B cell (primary cell): ENCODE measurements around the gene SLC38A10. TPM values are rescaled to one million over a fixed set of nuclear protein-coding genes. Genes with fewer than 3 reads are reported as not detected.
A peak's percentile ranks its signal among the peaks of the same experiment; 100 is the strongest.

Experiments
- ATAC-seq: fragments of 200-7000 bp; cut with Tn5 transposase; one replicate; pipeline ENCODE4 v1.10.0; 2021; ENCODE audit warnings: low read depth, mild to moderate bottlenecking, moderate number of reproducible peaks, moderate library complexity
- CTCF ChIA-PET: fragments of 350-600 bp; sonication (Branson Sonifier 250); formaldehyde crosslinking; loops from one replicate; lab custom pipeline; 2021; ENCODE audit warnings: antibody characterized with exemption, inconsistent platforms; lab: Charles Lee
- POLR2A ChIA-PET: fragments of 350-600 bp; sonication (Branson Sonifier 250); formaldehyde crosslinking; loops from one replicate; lab custom pipeline; 2021; ENCODE audit warnings: antibody characterized with exemption; lab: Charles Lee
- DNase-seq: peaks from one replicate; pipeline ENCODE4 v3.0.0; 2013
- H2AFZ ChIP-seq: 2 replicates; pipeline ENCODE4 v1.6.1; 2012; ENCODE audit warnings: mild to moderate bottlenecking, low read depth, low read length; ENCODE audit not compliant: insufficient read depth, poor library complexity, severe bottlenecking
- H3K27ac ChIP-seq, 2 donors: 1 replicate in 1 of 2; 2 replicates in 1 of 2; pipeline ENCODE4 v1.5.1; 2012 to 2013; ENCODE audit warnings: low read length in 2 of 2, mild to moderate bottlenecking in 2 of 2, moderate library complexity in 1 of 2
- H3K27me3 ChIP-seq, 4 experiments: fragments of 200-600 bp in 1 of 4; sonication (generic) in 1 of 4; replicated peaks in 1 of 4; 1 replicate in 2 of 4; 2 replicates in 2 of 4; pipeline versions ENCODE4 v1.6.1 to v1.7.0; 2013 to 2016; ENCODE audit warnings: low read length in 3 of 4, mild to moderate bottlenecking in 2 of 4, mixed read lengths in 1 of 4, moderate library complexity in 1 of 4; ENCODE audit not compliant: insufficient read depth in 4 of 4, control insufficient read depth in 3 of 4; ENCODE audit errors: control extremely low read depth in 1 of 4
- H3K36me3 ChIP-seq, 2 experiments: replicated peaks in 1 of 2; 1 replicate in 1 of 2; 2 replicates in 1 of 2; pipeline versions ENCODE4 v1.6.1 to v1.7.1; 2013; ENCODE audit warnings: low read length in 1 of 2; ENCODE audit not compliant: insufficient read depth in 2 of 2, control insufficient read depth in 1 of 2; ENCODE audit errors: control extremely low read depth in 1 of 2, extremely low read depth in 1 of 2
- H3K4me1 ChIP-seq, 2 donors: fragments of 200-600 bp in 1 of 2; sonication (generic) in 1 of 2; 1 replicate in 1 of 2; 2 replicates in 1 of 2; pipeline versions ENCODE4 v1.5.1 to v1.6.1; 2013 to 2017; ENCODE audit warnings: low read length in 2 of 2; ENCODE audit not compliant: control insufficient read depth in 2 of 2, insufficient read depth in 2 of 2
- H3K4me2 ChIP-seq: replicated peaks from 2 replicates; pipeline ENCODE3; 2012; ENCODE audit warnings: mild to moderate bottlenecking, low read depth, low read length; ENCODE audit not compliant: poor library complexity, severe bottlenecking
- H3K4me3 ChIP-seq, 5 experiments: fragments of 200-600 bp in 1 of 5; sonication (generic) in 1 of 5; 1 replicate in 3 of 5; 2 replicates in 2 of 5; pipeline versions ENCODE4 v1.5.1 to v1.7.0; 2011 to 2016; ENCODE audit warnings: low read length in 4 of 5, mild to moderate bottlenecking in 4 of 5, low read depth in 2 of 5, control low read depth in 1 of 5, moderate library complexity in 1 of 5; ENCODE audit not compliant: insufficient read depth in 1 of 5; ENCODE audit errors: control extremely low read depth in 1 of 5, extremely low read depth in 1 of 5
- H3K79me2 ChIP-seq: fragments of 200-600 bp; sonication (generic); one replicate; pipeline ENCODE4 v1.6.0; 2016; ENCODE audit warnings: low read length; ENCODE audit not compliant: control insufficient read depth, insufficient read depth
- H3K9ac ChIP-seq: fragments of 200-600 bp; sonication (generic); 2 replicates; pipeline ENCODE4 v1.6.1; 2017; ENCODE audit warnings: mild to moderate bottlenecking, low read length, moderate library complexity
- H3K9me3 ChIP-seq, 3 donors: one replicate each; pipeline versions ENCODE4 v1.6.1 to v1.7.1; 2013; ENCODE audit warnings: low read length in 2 of 3; ENCODE audit not compliant: control insufficient read depth in 2 of 3, insufficient read depth in 1 of 3; ENCODE audit errors: control extremely low read depth in 1 of 3
- H4K20me1 ChIP-seq: 2 replicates; pipeline ENCODE4 v1.6.0; 2012; ENCODE audit warnings: mild to moderate bottlenecking, low read length; ENCODE audit not compliant: insufficient read depth, control insufficient read depth, poor library complexity, severe bottlenecking
- H3K27ac Mint-ChIP-seq: one replicate; pipeline ENCODE4 v1.8.0; 2021; ENCODE audit warnings: mixed read lengths
- H3K27me3 Mint-ChIP-seq: one replicate; pipeline ENCODE4 v1.8.0; 2021; ENCODE audit warnings: mixed read lengths
- H3K4me1 Mint-ChIP-seq: one replicate; pipeline ENCODE4 v1.8.0; 2021; ENCODE audit warnings: mixed read lengths
- H3K4me3 Mint-ChIP-seq: one replicate; pipeline ENCODE4 v1.8.0; 2021; ENCODE audit warnings: mixed read lengths
- H3K9me3 Mint-ChIP-seq: one replicate; pipeline ENCODE4 v1.8.0; 2022; ENCODE audit warnings: mixed read lengths; ENCODE audit not compliant: insufficient read depth
- CTCF ChIP-seq: fragments of 200-600 bp; IDR thresholded peaks from one replicate; pipeline ENCODE4 v1.8.0; 2022; ENCODE audit warnings: antibody characterized with exemption, mild to moderate bottlenecking
- EZH2 ChIP-seq: IDR thresholded peaks from 2 replicates; pipeline ENCODE4 v1.6.1; 2012; ENCODE audit warnings: borderline replicate concordance, low read depth, mild to moderate bottlenecking, moderate library complexity, low read length; ENCODE audit not compliant: insufficient read depth, poor library complexity, severe bottlenecking
- WGBS: methylation state at CpG from one replicate; pipeline ENCODE4 v1.1.5; 2013; ENCODE audit warnings: missing lambda C conversion rate; ENCODE audit not compliant: insufficient coverage; 5-methylcytosine and 5-hydroxymethylcytosine counted together
- intact Hi-C: fragments of 100-400 bp; cut with micrococcal nuclease; formaldehyde crosslinking; loops from one replicate; pipeline ENCODE4 v1.10.0; 2022
- polyA plus RNA-seq: library from polyadenylated mRNA; depleted of rRNA; stranded (reverse); fragments of >200 nt; gene quantifications from 2 replicates; pipeline ENCODE4 v1.2.3, GENCODE V29; 2012
- total RNA-seq, 2 donors: library from RNA; stranded (reverse); fragments of 120-200 nt in 1 of 2; gene quantifications; 1 replicate in 1 of 2; 2 replicates in 1 of 2; pipeline versions ENCODE4 v1.2.3 to v1.2.4, GENCODE V29; 2013 to 2022

The SLC38A10 gene
- total and polyA plus RNA-seq, 2 donors (not counting 1 experiment from before 2014, with no cell fraction given) = 76.1 to 104 TPM

GRCh38 chr17:81239714-81240555 lies 55.2 kb downstream of the SLC38A10 start:
- CTCF ChIA-PET = interaction anchor here (0.8 to 5.6 kb wide), 9 partner anchors 11 to 360 kb away, joined by 3 to 43 read pairs (median 3); partner anchors contain the start of gene CEP131
- WGBS = 19% methylated on average over 37 of the region's 37 CpGs
- peaks cover 73% of the 10 kb centered on the region for H4K20me1 ChIP-seq
- TF ChIP-seq EZH2 (no peak), CTCF (no peak)
- peaks cover 67% of the 10 kb centered on the region for H3K79me2 ChIP-seq
- H3K27me3 ChIP-seq = no peaks in the 10 kb centered on the region
- H3K4me1 ChIP-seq = peaks cover 19 to 34% of the 10 kb centered on the region in 2 donors
- peak overlapping the region; percentile 93 for H3K4me3 Mint-ChIP-seq
- H3K4me3 ChIP-seq = peak overlapping the region; percentile 49 to 82 (median 68)
- peak overlapping the region; percentile 2 to 80 for H3K27ac ChIP-seq
- H3K27me3 Mint-ChIP-seq = no peaks in the 10 kb centered on the region
- DNase-seq (peak; percentile 70), ATAC-seq (no peak)
- POLR2A ChIA-PET = interaction anchor here (0.5 to 2.4 kb wide), 7 partner anchors 10 to 1395 kb away, joined by 3 to 19 read pairs (median 3); partner anchors contain the start of gene CEP131
- H3K27ac Mint-ChIP-seq = peak overlapping the region; percentile 88
- intact Hi-C loops = loop anchor here (1.0 to 2.0 kb wide), 6 partner anchors 12 to 825 kb away; partner anchors contain the start of genes CCDC137, ENDOV, OXLD1 and SLC38A10
- no peaks in the 10 kb centered on the region for H3K9me3 Mint-ChIP-seq
- peak overlapping the region; percentile 97 for H3K4me2 ChIP-seq
- H3K9me3 ChIP-seq = peaks cover 0 to 3% (median 0%) of the 10 kb centered on the region in 3 donors
- peaks cover 45% of the 10 kb centered on the region for H3K4me1 Mint-ChIP-seq
- H3K36me3 ChIP-seq = peaks cover 0 to 23% of the 10 kb centered on the region in 2 experiments
- peak overlapping the region; percentile 97 for H3K9ac ChIP-seq
- peak overlapping the region; percentile 96 for H2AFZ ChIP-seq
